ENCODE measurements around the gene RIC8A.

Gene RIC8A

DNA sequence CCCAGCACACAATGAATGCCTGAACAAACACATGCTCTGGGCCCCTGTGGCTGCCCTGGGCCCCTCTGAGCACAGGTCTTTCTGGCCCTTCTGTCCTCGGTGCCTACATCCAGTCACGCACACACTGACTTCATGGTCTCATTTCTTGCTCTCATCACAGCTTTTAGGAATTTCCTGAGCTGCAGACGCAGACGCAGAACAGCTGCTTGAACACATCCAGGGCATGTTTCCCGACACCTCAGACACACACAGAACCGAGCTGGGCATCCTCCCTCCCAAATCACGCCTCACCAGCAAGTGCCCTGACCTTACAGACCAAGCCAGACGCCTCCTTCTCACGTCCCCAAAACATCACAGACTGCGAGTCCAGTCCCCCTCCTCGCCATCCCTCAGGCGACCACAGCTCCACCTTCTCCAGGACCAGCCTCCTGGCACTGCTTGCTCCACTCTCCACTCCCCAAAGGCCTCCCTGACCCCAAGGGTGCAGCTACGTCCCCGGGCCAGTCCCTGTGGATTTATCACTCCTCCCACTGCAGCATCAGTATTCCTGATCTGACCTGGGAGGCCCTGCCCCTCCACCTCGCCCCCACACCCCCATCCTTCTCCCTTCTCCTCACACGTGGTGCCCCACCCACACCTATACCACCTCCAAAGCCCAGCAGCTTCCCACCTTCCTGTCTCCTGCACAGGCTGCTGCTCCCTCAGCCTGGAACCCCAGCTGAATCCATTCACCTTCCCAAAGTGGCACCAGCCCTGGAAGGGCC lies 15.7 kb downstream of the RIC8A start:
- H3K4me3 ChIP-seq (ENCODE audit: low read length) = no peak overlapping the region
- no peaks in the 10 kb centered on the region for H3K27me3 ChIP-seq (ENCODE audit: low read depth, low read length)
- H3K9ac ChIP-seq (ENCODE audit: low read length) = no peak overlapping the region
- no peaks in the 10 kb centered on the region for H3K4me1 ChIP-seq (ENCODE audit: low read length)
- H2AFZ ChIP-seq (ENCODE audit: low read depth, low read length) = no peak overlapping the region
- no peaks in the 10 kb centered on the region for H3K36me3 ChIP-seq (replicated peaks; ENCODE audit: low read depth, low read length)
- H3K9me3 ChIP-seq (ENCODE audit: insufficient read depth, low read length) = no peaks in the 10 kb centered on the region
- TF ChIP-seq, protein P1, sequence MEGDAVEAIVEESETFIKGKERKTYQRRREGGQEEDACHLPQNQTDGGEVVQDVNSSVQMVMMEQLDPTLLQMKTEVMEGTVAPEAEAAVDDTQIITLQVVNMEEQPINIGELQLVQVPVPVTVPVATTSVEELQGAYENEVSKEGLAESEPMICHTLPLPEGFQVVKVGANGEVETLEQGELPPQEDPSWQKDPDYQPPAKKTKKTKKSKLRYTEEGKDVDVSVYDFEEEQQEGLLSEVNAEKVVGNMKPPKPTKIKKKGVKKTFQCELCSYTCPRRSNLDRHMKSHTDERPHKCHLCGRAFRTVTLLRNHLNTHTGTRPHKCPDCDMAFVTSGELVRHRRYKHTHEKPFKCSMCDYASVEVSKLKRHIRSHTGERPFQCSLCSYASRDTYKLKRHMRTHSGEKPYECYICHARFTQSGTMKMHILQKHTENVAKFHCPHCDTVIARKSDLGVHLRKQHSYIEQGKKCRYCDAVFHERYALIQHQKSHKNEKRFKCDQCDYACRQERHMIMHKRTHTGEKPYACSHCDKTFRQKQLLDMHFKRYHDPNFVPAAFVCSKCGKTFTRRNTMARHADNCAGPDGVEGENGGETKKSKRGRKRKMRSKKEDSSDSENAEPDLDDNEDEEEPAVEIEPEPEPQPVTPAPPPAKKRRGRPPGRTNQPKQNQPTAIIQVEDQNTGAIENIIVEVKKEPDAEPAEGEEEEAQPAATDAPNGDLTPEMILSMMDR (IDR thresholded peaks at IDR 0.05; ENCODE audit: low read depth, low read length) = no peak
- TF ChIP-seq EZH2phosphoT487 (IDR thresholded peaks at IDR 0.05; ENCODE audit: low read depth) = no peak
- no peak overlapping the region for H3K27ac ChIP-seq (ENCODE audit: low read length)
- H3K4me2 ChIP-seq (ENCODE audit: low read length) = no peak overlapping the region
- no peaks in the 10 kb centered on the region for H3K79me2 ChIP-seq (ENCODE audit: low read length)
- H4K20me1 ChIP-seq (ENCODE audit: insufficient read depth, low read length) = no peaks in the 10 kb centered on the region

DNA sequence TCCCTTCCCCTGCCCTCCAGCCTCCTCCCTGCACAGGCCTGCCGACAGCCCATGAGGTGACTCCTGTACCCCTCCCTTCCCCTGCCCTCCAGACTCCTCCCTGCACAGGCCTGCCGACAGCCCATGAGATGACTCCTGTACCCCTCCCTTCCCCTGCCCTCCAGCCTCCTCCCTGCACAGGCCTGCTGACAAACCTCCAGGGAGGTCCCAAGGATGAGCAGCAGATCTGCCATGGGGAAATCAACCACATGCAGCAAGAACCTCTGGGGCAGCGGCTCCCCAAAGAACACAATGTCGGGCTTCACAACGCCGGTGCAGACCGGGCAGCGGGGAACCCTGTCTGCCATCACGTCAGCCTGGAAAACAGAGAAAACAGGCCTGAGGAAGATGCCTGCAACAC lies 16.4 kb downstream of the RIC8A start:
- no peak overlapping the region for H2AFZ ChIP-seq (ENCODE audit: low read depth, low read length)
- no peak for TF ChIP-seq EZH2phosphoT487 (IDR thresholded peaks at IDR 0.05; ENCODE audit: low read depth)
- TF ChIP-seq, protein P1 (IDR thresholded peaks at IDR 0.05; ENCODE audit: low read depth, low read length) = no peak
- H3K4me2 ChIP-seq (ENCODE audit: low read length) = no peak overlapping the region
- no peaks in the 10 kb centered on the region for H4K20me1 ChIP-seq (ENCODE audit: insufficient read depth, low read length)
- H3K27me3 ChIP-seq (ENCODE audit: low read depth, low read length) = no peaks in the 10 kb centered on the region
- no peaks in the 10 kb centered on the region for H3K9me3 ChIP-seq (ENCODE audit: insufficient read depth, low read length)
- no peak overlapping the region for H3K4me3 ChIP-seq (ENCODE audit: low read length)
- H3K27ac ChIP-seq (ENCODE audit: low read length) = no peak overlapping the region
- no peaks in the 10 kb centered on the region for H3K4me1 ChIP-seq (ENCODE audit: low read length)
- H3K36me3 ChIP-seq (replicated peaks; ENCODE audit: low read depth, low read length) = no peaks in the 10 kb centered on the region
- H3K9ac ChIP-seq (ENCODE audit: low read length) = no peak overlapping the region
- H3K79me2 ChIP-seq (ENCODE audit: low read length) = no peaks in the 10 kb centered on the region

DNA sequence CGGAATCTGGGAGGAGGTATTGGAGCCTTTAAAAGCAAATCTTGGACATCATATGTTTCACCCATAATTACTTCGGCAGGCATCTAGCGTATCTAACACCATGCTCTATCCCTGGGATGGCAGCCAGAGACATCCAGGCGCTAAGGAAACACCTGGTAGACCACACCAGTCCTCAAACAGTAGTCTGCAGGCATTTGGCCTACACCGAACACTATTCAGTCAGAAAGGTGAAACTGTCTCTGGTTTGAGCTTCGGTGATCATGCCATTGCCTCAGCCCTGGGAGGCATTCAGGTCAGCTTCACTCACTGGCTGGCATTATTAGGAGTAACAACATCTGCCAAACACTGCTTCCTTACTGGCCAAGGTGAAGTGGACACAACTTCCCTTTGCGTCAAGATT lies 16.9 kb downstream of the RIC8A start:
- Histone ChIP-seq H3K27me3 (ENCODE audit: low read depth, low read length) (no peaks in the 10 kb centered on the region), H3K4me2 (ENCODE audit: low read length) (no peak overlapping the region), H3K9ac (ENCODE audit: low read length) (no peak overlapping the region), H3K79me2 (ENCODE audit: low read length) (no peaks in the 10 kb centered on the region), H3K36me3 (replicated peaks; ENCODE audit: low read depth, low read length) (no peaks in the 10 kb centered on the region), H3K4me1 (ENCODE audit: low read length) (no peaks in the 10 kb centered on the region), H3K4me3 (ENCODE audit: low read length) (no peak overlapping the region), H3K9me3 (ENCODE audit: insufficient read depth, low read length) (no peaks in the 10 kb centered on the region), H3K27ac (ENCODE audit: low read length) (no peak overlapping the region), H2AFZ (ENCODE audit: low read depth, low read length) (no peak overlapping the region), H4K20me1 (ENCODE audit: insufficient read depth, low read length) (no peaks in the 10 kb centered on the region)
- TF ChIP-seq, protein P1 (IDR thresholded peaks at IDR 0.05; ENCODE audit: low read depth, low read length) = no peak

DNA sequence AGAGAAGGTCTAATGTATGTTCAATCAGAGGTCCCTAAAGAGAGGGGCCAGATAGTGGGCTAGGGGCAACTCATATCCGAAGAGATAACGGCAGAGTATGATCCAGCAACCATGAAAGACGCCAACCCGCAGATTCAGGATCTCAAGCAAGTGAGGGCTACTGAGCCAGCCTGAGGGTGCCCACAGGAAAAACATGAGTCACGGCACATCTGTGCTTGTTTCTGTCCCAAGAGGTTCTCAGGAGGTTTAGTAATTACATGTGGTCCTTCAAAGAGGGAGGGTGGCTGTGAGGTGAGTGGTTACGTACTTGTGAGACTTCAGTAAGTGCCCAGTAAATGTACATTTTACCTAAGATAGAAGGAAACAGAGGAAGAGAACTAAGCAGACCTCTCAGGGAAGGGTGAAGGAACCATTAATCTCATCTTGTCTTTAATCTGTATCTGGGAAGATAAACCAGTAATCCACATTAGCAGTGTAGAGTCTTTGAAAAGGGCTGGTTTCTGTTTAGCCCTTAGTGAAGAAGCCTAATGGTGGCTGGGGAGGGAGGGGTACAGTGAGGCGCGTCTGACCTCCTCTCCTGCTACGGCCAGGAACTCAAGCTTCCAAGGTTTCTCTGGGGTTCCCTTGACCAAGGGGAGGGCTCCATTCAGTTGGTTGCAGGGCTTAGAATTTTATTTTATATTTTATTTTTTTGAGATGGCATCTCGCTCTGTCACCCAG lies 18.4 kb downstream of the RIC8A start:
- Histone ChIP-seq H3K27me3 (ENCODE audit: low read depth, low read length) (no peaks in the 10 kb centered on the region), H3K9ac (ENCODE audit: low read length) (no peak overlapping the region), H3K79me2 (ENCODE audit: low read length) (no peaks in the 10 kb centered on the region), H4K20me1 (ENCODE audit: insufficient read depth, low read length) (no peaks in the 10 kb centered on the region), H3K4me2 (ENCODE audit: low read length) (no peak overlapping the region), H2AFZ (ENCODE audit: low read depth, low read length) (no peak overlapping the region), H3K27ac (ENCODE audit: low read length) (no peak overlapping the region), H3K4me1 (ENCODE audit: low read length) (no peaks in the 10 kb centered on the region), H3K36me3 (replicated peaks; ENCODE audit: low read depth, low read length) (no peaks in the 10 kb centered on the region), H3K4me3 (ENCODE audit: low read length) (no peak overlapping the region), H3K9me3 (ENCODE audit: insufficient read depth, low read length) (no peaks in the 10 kb centered on the region)
- TF ChIP-seq, protein P1 (IDR thresholded peaks at IDR 0.05; ENCODE audit: low read depth, low read length) = no peak
- TF ChIP-seq EZH2phosphoT487 (IDR thresholded peaks at IDR 0.05; ENCODE audit: low read depth) = no peak
